ENCODE measurements around the gene CENPM. TPM values are rescaled to one million over a fixed set of nuclear protein-coding genes. Genes with fewer than 3 reads are reported as not detected.

The CENPM gene
- total RNA-seq, 1 donor from 2014 or later = 1.8 TPM

- DNase-seq (ENCODE audit: low read depth) = no peak
Measured at GRCh38 chr22:41933411-41934177, 13.4 kb downstream of the CENPM start.

DNA sequence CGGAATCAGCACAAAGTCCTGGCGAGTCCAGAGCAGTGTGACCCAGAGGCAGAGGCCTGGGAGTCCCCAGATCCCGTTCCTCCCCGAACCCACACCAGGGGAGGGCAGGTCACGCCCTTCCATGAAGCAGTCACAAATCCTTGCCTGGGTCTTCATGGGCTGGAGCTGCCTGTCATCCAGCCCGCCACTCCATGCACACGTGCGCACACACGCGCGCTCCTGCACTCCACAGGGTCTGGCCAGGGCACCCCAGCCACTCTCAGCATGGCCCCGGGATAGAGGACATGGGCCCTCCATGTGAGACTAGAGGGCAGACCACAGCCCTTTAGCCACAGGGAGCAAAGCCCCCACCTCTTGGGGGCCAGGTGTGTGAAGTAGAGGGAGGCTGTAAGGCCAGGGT is 14.6 kb downstream of the CENPM start:
- DNase-seq (ENCODE audit: low read depth) = no peak

DNA sequence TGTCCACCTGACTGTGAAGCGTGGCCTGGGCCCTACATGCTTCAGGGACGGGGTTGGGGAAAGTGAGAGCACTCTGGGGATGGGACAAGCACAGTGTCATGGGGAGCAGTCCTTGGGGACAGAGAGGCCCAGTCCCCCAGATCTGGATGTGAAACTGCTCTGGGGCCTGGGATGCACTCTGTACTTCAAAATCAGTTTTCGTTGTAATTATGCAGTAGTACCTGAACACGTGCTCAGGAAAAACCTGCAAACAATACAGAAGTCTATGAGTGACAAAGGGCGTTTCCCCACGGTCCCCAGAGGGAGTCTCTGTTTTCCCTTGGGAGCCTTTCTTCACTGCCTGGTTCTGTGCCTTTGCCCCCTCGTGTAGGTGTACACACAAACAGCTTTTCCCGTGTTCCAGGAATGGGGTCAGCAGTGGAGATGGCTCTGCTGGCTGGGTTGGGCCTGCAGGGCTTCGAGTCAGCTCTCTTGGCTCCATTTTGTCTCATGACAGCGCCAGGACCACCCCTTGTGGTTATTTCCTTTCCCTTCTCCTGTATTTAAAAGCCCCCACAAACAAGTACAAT is 15.2 kb downstream of the CENPM start:
- no peak for DNase-seq (ENCODE audit: low read depth)

- DNase-seq (ENCODE audit: low read depth) = no peak
Measured at GRCh38 chr22:41929418-41929810, 17.5 kb downstream of the CENPM start.

DNA sequence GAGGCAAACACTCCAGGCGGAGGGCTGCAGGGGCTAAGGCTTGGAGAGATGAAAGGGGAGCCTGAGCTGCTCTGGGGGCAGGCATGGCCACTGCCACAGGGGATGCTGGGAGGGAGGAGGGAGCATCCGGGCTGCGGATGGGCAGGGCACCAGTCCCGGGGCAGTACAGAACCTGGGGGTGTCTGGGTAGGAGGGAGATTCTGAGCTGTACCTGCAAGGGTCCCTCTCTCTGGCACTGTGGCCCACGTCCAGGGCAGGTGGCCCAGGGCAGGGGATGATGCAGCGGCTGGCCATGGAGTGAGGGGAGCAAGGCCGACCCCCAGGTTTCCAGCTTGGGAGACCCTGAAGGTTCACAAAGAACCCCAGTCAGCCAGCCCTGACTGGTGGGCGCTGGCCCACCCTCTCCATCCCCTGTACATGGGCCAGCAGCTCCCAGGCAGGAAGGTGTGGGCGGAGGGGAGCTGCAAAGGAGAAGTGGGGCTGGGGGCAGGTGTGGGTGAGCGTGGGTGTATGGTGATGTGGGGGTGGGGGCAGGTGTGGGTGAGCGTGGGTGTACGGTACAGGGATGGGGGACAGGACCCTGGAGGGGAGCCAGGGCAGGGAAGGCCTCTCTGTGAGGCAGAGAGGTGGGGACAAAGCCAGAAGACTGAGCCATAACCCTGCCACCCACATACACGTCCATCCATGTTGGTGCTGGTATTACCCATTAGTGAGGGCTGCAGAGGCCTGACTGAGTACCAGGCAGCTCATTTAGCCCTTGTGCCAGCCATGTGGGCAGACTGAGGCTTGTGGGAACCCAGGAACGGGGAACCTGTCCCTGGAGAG is 18.1 kb downstream of the CENPM start:
- DNase-seq (ENCODE audit: low read depth) = no peak

DNA sequence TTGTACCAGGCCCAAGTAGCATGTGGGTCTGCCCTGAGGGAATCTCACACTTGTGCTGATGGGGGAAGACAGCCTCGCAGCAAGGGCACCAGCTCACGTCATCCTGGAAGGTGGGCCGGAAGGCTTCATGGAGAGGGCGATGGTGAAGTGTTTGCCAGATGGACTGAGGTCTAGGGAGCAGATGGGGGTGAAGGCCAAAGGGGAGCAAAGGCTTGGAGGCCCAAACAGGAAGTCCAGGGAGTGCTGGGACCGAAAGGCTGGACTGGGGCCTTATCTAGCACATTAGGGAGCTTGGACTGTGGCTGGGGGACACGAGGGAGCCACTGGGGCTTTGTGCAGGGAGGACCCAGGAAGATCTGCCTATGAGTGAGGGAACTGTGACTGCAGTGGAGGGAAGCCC is 19.1 kb downstream of the CENPM start:
- no peak for DNase-seq (ENCODE audit: low read depth)

DNA sequence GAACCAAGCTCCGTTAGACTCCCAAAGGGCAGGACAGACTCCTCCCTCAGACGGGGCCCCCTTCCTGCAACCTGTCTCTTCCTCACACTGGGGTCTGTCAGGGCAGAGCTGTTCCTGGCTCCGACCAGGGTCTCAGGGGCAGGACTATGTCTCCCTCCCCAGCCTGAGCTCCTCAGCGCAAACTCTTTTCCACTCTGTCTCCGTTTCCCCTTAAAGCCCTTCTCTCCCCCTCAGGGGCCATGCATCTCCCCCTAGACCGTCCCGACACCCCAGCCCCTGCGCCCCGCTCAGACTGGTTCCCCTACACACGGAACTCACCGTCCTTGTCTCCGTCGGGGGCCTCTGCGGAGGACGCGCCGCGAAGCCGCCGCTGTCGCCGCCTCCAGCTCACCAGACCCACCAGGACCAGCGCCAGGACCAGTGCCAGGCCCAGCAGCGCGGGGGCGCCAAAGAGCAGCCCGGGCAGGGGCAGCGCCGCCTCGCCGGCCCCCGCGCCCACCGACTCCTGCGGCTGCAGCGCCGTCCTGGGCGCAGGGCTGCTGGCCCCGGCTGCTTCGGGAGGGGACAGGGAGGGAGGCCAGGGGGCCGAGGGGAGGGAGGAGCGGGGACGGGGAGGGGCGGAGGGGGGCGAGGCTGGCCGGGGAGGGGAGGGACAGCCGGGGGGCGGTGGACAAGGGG is 21.0 kb downstream of the CENPM start:
- no peak for DNase-seq (ENCODE audit: low read depth)

GRCh38 chr22:41923595-41924276 is 23.2 kb downstream of the CENPM start:
- DNase-seq (ENCODE audit: low read depth) = no peak

DNA sequence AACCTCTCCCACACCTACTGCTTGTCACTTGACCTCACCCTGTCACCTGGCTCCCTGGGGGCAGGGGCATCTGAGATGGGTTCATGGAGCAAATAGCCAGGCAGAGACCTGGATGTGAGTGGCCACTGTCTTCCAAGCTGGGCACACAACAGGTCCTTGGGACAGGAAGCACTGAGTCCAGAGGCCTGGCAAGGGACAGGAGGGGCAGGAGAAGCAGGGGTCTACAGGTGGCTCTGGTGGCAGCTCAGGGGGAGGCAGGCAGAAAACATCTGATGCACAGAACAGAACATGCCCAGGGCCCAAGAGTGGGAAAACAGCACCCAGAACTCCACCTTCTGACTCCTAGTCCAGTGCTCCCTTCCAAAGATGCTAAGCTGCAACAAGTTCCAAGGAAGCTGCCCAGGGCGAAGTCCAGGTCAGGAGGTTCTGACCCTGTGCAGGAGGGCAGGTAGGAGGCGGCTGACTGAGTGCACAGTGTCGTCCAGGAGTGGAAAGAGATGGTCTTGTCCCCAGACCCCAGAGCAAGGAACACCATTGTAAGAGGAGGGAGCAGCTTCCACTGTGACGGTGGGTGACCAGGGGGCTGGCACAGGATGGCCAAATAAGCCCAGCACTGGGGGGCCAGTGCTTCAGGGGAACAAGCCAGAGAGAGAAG is 23.9 kb downstream of the CENPM start:
- no peak for DNase-seq (ENCODE audit: low read depth)

GRCh38 chr22:41922328-41922727 is 24.6 kb downstream of the CENPM start:
- DNase-seq (ENCODE audit: low read depth) = no peak

DNA sequence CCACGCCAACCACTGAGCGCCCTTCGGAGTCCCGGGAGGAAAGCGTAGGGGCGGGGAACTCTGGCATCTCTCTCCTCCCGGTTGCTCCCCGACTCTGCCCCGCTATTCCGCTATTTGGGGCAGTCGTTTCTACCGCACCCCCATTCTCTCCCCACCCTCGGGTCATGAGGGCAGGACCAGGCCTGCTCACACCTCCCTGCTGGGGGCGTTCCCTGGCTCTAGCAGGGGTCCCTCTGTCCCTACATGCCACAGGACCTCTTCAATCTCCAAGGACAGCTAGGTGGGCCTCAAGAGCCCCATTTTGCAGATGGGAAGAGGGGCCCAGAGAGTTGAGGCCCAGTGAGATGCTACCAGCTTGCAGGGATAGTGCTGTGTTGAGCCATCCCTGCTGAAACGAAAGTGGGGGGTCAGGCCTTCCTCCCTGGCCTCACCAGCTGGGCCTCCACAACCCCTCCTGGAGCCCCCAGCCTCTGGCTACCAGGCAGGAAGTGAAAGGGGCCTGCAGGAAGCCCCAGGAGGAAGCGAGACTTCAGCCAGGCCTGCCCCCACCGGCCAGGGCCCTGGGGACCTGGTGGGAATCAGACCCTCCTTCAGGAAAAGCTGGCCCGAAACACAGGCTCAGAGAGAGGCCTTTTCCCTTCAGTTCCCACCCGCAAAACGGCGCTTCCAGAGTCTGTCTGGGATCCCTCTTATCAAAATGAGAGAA is 26.5 kb downstream of the CENPM start:
- no peak for DNase-seq (ENCODE audit: low read depth)

DNA sequence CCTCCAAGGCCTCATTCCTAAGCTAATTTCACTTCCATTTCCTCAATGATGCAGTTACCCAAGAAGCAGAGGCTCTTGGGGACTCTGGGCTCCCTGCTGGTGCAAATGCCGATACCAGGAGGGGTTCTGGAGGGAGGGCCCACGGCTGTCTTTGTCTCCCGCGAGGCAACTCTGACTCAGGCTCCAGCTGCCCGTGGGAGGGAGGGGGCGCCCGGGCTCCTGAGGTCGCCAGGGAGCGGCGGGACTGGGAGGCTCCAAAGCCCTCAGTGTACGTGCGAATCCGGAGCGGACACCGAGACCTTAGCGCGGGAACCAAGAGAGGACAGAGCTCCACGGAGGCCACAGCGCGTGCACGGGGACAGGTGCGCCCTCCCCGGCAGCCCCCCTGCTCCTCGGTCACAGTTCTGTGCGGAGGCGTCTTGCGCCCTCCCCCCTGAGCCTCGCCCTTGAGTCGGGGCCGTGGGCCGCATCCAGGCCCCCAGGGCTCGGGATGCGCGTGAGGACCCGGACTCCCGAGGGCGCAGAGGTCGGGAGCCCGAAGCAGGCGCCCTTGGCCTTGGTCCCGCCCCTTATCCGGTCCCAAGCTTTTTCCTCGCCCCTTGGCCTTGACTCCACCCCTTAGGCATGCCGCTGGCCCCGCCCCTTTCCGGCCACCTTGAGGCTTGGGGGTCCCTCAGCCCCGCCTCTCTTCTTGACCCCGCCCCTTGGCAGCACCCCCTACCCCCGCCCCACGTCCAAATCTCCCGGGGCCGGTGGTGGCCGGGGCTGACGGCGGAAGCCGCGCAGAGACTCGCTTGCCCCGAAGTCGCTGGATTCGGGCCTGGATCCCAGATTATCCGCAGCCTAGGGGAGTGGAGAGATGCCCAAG is 27.4 kb downstream of the CENPM start:
- DNase-seq (ENCODE audit: low read depth) = peak; percentile 26

DNA sequence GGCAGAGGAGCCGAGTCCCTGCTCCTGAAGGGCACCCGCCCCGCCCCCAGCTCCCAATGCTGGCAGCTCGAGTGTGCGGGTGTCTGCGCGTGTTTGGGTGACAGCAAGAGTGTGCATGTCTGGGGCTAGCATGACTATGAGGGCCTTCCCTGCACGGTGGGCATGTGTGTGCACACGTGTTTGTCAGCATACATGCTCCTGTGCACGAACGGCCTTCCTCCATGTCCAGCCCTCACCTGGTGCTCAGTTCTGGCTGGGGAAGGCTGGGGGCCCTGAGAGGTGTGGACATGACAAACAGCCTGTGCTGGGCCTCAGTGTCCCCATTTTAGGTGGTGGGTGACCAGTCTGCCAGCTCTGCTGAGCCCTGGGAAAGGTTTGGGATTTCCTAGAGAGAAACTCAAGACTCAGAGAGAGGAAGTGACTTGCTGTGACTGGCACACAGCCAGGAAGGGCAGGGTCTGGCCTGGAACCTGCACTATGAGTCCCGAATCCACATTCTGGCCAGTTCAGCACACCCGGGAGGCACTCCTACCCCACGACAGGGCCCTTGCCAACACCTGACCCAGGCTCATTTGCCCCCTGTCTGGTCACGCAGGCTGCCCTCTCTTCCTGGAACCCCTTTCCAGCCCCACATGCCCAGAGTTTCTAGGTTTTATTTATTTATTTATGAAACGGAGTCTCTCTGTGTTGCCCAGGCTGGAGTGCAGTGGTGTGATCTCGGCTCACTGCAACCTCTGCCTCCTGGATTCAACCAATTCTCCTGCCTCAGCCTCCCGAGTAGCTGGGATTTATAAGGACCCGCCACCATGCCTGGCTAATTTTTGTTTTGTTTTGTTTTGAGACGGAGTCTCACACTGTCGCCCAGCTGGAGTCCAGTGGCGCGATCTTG is 28.8 kb downstream of the CENPM start:
- DNase-seq (ENCODE audit: low read depth) = peak; percentile 54

DNA sequence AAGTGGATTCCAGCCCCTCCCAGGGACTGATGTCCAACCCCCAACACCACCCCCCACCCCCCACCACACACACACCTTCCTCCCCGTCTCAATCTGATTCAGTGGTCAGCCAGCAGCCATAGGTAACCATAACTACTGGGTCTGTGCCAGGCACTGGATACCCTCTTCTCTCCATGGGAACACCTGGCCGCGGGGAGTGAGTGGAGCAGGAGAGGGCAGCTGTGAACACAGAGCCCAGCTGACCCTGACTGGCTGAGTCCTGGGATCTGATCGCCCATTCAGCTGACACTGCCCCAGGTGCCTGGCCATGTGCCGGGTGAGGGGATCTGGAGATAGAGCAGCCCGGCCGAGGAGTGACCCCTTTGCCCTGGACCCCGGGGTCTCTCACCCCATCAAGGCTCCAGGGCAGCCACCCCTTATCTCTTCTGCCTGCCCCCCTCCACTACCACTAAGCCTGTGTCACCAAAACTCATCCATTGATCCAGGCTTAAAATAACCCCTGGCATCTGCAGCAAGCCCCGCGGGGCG is 29.5 kb downstream of the CENPM start:
- no peak for DNase-seq (ENCODE audit: low read depth)

- DNase-seq (ENCODE audit: low read depth) = no peak
Measured at GRCh38 chr22:41916745-41917358, 30.1 kb downstream of the CENPM start.

GRCh38 chr22:41915786-41916493 is 31.0 kb downstream of the CENPM start:
- no peak for DNase-seq (ENCODE audit: low read depth)

Data from renal cortical epithelial cell (primary cell).